Ovary (tissue), 3 donors: ENCODE data around the gene CADM4.

Experiments
- EP300 ChIP-seq: sonication (generic); formaldehyde crosslinking; IDR thresholded peaks from one replicate; pipeline ENCODE4 v1.6.1; 2017; ENCODE audit warnings: antibody characterized with exemption
- POLR2A ChIP-seq: fragments of 450-650 bp; IDR thresholded peaks from one replicate; pipeline ENCODE4 v1.6.1; 2017; ENCODE audit warnings: antibody characterized with exemption, mild to moderate bottlenecking, moderate library complexity
- TF ChIP-seq, protein P1 (sequence below), 3 donors: fragments of 450-650 bp in 2 of 3; fragments of 200-600 bp in 1 of 3; IDR thresholded peaks; one replicate each; pipeline versions ENCODE4 v1.5.1 to v1.8.0; 2016 to 2022; ENCODE audit warnings: antibody characterized with exemption in 3 of 3, mild to moderate bottlenecking in 1 of 3
- donor health status: DM: no; HTN: no; CAD: no.

DNA sequence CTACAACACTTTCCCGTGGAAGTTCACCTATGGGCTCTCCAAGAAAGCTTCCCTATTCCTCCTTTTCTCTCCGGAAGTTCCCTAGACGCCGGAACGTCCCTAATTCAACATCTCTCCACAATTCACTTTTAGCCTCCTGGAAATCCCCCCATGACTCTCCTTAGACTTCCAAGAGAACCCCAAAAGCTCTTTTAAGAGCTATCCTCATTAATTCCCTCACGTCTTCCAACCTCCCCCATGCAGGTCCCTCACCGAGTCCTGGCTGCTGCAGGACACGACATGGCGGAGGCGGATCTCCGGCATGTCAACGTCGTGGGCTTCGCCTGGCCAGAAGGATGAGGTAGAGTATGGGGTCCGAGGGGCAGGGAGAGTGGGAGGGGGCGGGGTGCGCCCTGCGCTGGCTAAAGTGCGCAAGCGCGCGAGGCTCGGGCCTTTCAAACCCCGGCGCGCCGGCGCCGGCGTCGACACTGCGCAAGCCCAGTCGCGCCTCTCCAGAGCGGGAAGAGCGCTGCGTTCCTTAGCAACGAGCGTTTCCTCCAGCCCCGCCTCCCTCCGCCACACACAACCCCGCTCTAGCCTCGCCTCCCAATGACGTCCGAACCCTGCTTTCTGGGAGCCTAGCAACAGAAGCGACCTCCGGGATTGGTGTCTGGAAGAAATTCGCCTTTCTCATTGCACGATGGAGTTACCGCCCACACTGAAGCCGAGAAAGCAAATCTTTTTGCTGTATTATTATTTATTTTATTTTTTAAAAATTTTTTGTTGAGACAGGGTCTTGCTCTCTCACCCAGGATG is 64.3 kb downstream of the CADM4 start, which contains the start of the genes PINLYP and XRCC1:
- TF ChIP-seq, protein P1, sequence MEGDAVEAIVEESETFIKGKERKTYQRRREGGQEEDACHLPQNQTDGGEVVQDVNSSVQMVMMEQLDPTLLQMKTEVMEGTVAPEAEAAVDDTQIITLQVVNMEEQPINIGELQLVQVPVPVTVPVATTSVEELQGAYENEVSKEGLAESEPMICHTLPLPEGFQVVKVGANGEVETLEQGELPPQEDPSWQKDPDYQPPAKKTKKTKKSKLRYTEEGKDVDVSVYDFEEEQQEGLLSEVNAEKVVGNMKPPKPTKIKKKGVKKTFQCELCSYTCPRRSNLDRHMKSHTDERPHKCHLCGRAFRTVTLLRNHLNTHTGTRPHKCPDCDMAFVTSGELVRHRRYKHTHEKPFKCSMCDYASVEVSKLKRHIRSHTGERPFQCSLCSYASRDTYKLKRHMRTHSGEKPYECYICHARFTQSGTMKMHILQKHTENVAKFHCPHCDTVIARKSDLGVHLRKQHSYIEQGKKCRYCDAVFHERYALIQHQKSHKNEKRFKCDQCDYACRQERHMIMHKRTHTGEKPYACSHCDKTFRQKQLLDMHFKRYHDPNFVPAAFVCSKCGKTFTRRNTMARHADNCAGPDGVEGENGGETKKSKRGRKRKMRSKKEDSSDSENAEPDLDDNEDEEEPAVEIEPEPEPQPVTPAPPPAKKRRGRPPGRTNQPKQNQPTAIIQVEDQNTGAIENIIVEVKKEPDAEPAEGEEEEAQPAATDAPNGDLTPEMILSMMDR (IDR thresholded peaks at IDR 0.05), result no peak
- TF ChIP-seq POLR2A (peak; percentile 38), EP300 (no peak)
